Erythroblast (primary cell): Measurements from ENCODE around the gene ORM1.

Source experiments
- GATA1 ChIP-seq: IDR thresholded peaks from 2 replicates; pipeline ENCODE4 v1.6.1; 2011; ENCODE audit warnings: low read depth, mild to moderate bottlenecking, control low read depth, low read length, moderate library complexity
- POLR2A ChIP-seq: IDR thresholded peaks from 2 replicates; pipeline ENCODE4 v1.6.1; 2011; ENCODE audit warnings: mild to moderate bottlenecking, low read length

GRCh38 chr9:114302727-114303126 is 20.2 kb upstream of the ORM1 start:
- TF ChIP-seq POLR2A = no peak
- TF ChIP-seq GATA1 = no peak
